Esophagus squamous epithelium (tissue), 4 donors: Measurements from ENCODE around the gene MUSK.

ENCODE experiments used
- CTCF ChIP-seq, 6 experiments: fragments of 450-650 bp in 4 of 6; fragments of 200-600 bp in 2 of 6; sonication (generic) in 2 of 6; IDR thresholded peaks; one replicate each; pipeline ENCODE4 v1.5.1; 2016 to 2019; ENCODE audit warnings: antibody characterized with exemption in 6 of 6, mild to moderate bottlenecking in 4 of 6, moderate library complexity in 4 of 6
- POLR2A ChIP-seq, 4 donors: fragments of 450-650 bp; IDR thresholded peaks; one replicate each; pipeline ENCODE4 v1.6.1; 2017; ENCODE audit warnings: antibody characterized with exemption in 4 of 4, mild to moderate bottlenecking in 4 of 4, moderate library complexity in 3 of 4

- no peak for TF ChIP-seq CTCF (IDR thresholded peaks at IDR 0.05)
- TF ChIP-seq POLR2A (IDR thresholded peaks at IDR 0.05) = no peak
Observed at GRCh38 chr9:110764006-110764405, 95.4 kb downstream of the MUSK start.
